Ureter (tissue), 1 donor: ENCODE data around the gene CHST11. TPM values are rescaled to one million over a fixed set of nuclear protein-coding genes. Genes with fewer than 3 reads are reported as not detected.
"Not testable (repeated sequence)": the region's sequence is repeated elsewhere in the genome, so short reads cannot be mapped to it uniquely, and the experiment has no call there.

Experiments used
- DNase-seq: peaks from one replicate; pipeline ENCODE4 v3.0.0-alpha.2; 2020; ENCODE audit warnings: low spot score
- total RNA-seq: library from RNA; stranded (reverse); gene quantifications from one replicate; pipeline ENCODE4 v1.2.4, GENCODE V29; 2023
- donor health status: DM: yes; HTN: yes; CAD: no.

CHST11 gene
- total RNA-seq, 1 donor from 2014 or later: 10.8 TPM

DNA sequence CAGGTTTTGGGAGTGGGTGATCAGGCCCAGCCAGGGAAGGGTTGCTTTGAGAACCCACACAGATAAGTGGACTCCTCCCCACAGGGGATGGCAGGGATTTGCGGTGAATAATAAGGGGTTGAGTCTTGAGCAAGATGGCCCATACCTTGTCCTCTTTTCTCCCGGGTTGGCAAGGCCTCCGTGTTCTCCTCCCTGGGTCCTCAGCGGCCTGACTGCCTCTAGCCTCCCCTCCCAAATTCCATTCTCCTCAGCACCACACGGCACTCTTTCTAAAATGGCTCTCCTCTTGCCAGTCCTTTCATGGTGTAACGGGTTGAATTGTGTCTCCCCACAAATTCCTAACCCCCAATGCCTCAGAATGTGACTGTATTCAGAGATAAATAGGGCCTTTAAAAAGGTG, 70.0 kb downstream of the CHST11 start:
- no peak for DNase-seq

DNA sequence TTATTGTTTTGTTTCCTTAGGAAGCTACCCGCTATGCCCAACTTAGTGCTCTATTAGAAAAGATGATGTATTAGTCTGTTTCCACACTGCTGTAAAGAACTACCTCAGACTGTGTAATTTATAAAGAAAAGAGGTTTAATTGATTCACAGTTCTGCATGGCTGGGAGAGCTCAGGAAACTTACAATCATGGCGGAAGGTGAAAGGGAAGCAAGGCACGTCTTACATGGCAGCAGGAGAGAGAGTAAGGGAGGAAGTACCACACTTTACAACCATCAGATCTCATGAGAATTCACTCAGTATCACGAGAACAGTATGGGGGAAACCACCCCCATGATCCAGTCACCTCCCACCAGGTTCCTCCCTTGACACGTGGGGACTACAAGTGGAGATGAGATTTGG, 70.9 kb downstream of the CHST11 start:
- not testable (repeated sequence) for DNase-seq

DNA sequence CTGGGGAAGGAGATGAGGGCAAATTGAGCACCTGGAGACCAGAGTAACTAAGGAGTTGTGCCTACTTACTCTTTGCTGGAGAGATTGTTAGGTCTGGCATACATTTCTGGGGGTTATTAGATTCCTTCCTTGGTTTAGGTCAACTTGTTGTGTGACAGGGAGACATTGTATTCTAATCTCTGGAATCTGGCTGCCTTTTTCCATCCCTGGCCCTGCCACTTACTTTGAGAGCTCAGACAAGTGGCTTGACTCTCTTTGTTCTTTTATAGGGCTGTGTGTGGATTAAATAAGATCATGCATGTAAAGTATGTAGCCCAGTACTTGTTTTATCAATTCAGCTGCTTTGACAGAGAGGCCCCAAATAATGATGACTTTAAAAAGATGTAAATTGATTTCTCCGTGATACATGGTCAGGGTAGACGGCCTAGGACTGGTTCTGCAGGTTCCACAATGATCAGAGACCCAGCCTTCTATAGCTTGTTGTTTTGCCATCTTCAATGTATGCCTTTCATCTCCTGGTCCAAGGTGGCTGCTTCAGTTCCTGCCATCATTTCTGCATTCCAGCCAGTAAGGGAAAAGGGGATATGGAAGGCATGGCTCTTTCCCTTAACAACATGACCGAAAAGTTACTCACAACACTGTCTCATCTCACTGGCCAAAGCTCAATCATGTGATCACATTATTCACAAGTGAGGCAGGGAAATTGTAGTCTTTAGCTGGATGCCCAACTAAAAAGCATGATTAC, 72.6 kb downstream of the CHST11 start:
- no peak for DNase-seq

DNA sequence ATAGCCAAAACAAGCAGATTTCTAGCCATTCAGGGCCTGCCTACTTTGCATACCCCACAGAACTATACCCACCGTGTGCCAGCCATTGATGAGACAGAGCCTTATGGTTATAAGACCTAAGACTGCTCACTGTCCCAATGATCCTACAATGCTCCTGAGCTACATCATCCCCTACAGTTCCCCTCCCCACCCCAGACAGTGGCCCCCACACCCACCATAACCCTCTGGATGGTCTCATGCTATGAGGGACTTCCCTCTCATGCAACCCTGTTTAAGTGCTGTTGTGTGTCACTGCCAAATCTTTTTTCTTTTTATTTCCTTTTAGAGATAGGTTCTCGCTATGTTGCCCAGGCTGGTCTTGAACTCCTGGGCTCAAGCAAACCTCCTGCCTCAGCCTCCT, 75.9 kb downstream of the CHST11 start:
- no peak for DNase-seq

DNA sequence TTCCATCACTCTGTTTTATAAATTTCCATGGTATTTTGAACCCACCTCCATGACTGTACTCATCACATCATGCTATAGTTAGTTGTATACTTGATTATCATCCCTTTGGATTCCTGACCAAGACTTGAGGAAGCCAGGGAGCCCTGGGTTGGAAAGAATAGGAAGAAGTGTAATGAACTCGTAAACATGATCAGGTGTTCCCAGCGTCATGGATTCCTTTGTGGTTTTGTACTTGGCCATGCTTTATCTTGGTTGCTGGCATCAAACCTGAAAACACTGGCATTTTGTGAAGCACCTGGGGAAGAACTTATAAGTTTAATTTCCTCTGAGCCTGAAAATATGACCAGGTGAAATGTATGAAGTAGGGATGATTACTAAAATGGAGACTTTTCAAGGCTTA, 76.4 kb downstream of the CHST11 start:
- no peak for DNase-seq

DNA sequence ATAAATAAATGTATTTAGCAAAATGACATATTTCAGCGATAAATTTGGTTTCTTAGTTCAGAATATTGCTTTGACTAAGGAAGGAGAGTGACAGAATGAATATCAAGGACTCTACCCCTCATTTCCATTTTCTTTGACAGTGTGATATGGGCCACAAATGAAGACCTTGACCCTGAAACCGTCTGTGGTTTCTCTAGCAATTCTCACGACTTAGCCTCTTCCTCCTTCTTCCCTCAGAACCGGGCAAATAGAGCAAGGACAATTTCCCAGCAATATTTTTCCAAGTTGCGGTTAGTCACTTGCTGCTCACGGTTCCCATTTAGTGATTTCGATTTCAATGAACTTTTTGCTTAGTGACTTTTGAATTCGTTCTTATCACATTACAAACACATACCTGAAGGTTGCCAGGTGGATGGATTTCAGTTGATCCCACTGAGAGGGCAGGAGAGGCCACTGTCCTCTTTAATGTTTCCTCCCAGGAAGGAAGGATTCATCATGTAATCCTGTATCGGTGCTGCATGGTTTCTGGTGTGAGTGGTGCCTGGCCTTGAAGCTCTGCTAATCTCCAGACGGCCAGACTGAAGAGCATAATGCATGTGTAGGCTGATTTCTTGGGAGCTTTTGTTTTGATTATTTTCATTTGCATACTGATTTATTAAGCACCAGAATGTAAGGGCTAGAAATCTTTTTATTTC, 77.6 kb downstream of the CHST11 start:
- DNase-seq: no peak

DNA sequence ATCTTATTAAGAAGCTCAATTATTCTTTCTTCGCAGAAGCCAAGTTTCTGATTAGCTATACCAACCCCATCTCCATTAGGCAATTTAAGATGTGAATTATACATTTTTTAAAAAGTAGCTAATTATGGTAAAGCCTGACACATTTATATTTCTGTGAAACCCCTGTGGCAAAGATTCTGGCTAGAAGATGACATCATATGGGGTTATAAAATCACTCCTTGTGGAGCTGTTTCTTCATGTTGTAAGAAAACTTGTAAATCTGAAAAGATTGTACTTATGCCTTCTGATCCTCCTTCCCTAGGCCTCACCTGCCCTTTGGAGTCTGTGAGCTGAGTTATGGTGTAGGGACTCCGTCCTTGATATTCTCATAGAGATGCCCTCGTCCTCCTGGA, 78.1 kb downstream of the CHST11 start:
- no peak for DNase-seq

DNA sequence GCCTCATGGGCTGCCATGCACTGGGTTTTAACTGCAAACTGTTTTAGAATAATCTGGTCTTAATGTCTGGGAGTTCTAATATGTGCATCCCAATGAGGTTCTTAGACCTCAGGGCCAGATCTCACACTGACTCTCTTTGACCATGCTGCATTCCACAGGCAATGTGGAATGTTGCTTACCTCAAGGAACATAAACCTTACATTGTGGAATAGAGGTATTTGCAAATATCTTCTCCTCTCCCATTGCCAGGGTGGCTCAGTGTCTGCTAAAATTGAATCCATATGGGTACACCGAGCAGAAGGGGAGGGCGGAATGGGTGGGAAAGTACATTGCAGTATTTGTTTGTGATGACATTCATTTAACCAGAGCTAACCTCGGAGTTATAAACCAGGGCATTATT, 78.6 kb downstream of the CHST11 start:
- no peak for DNase-seq

DNA sequence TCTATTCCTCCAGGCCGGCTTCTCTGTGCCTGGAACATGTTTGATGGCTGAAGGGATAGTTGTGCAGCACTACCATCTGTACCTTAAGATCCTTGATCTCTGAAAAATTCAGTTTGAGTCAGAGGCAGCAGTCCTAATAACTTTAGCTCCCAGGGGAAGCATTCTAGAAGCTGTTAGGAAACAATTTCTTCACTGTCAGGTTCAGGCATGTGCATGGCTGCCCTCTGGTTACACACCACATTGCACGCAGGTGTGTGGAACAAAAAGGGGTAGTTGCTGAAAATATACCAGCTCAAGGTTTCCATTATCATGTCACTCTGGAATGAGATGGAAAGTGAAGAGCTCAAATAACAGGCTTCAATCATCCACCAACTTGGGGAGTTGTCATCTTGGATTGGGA, 80.1 kb downstream of the CHST11 start:
- no peak for DNase-seq

DNA sequence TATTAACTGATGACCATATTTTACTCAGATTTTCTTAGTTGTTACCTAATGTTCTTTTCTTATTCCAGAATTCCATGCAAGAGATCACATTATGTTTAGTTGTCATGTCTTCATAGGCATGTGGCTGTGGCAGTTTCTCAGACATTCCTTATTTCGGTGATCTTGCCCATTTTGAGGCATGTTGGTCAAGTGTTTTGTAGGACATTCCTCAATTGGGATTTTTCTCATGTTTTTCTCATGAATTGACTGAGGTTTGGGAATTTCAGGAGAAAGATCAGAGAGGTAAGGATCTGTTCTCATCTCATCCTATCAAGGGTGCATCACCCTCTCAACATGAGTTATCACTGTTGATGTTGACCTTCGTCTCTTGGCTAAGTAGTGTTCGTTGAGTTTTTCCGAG, 81.3 kb downstream of the CHST11 start:
- DNase-seq: no peak

DNA sequence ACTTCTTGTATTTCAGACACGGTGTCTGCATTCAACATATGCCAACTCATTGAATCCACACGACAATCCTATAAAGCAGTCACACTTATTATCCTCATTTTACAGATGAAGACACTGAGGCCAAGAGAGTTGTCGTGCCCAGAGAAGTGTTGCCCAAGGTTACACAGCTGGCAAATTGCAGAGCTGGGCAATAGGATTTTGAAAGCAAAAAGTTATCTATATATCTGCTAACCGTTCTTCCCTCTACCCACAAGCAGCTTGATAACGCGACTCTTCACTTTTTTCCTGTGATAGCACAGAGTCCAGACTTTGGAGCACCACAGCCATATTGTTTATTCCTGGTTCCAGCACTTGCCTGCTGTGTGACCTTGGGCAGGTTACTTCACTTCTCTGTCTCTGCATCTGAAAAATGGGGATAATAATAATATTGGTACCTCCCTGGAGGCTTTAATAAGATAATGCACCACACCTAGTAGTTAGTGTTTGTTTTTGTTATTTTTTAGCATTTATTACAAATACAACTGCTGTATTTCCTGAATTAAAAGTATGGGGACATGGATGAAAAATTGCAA, 82.2 kb downstream of the CHST11 start:
- no peak for DNase-seq

DNA sequence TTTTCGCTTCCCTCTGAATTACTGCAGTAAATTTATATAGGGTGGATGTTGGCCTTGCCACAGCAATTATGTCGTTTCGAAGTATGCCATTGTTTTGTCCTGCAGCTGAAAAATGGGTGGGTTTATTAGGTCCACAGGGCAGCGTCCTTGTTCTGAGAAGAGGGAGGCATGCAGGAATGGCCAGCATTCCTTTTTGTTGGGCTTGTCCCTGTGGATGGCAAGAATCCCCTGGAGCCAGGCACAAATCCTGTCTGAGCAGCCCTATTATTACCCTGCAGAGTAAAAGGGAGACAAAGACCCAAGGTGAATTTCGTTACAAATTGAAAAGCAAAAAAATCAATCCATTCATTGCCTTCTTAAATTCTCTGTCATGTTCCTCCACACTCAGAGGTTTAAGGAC, 88.1 kb downstream of the CHST11 start:
- no peak for DNase-seq

DNA sequence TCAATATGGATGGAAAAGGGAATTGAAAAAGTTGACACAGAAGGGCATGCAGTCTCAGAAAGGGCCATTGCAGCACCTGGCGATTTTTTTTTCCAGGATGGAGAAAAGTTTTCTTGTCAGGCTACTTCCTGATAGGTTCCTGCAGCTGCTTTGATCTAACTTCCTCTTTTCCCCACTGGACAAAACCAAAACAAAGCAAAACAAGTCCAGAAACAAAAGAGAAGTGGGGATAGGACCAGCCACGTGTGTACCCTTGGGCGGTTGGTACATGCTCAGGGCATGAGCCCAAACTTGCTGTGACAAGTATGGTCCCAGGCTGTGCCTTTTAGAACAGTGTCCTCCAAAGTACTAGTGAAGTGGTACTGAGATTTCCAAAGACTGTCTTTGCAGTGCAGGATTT, 89.8 kb downstream of the CHST11 start:
- DNase-seq: no peak

DNA sequence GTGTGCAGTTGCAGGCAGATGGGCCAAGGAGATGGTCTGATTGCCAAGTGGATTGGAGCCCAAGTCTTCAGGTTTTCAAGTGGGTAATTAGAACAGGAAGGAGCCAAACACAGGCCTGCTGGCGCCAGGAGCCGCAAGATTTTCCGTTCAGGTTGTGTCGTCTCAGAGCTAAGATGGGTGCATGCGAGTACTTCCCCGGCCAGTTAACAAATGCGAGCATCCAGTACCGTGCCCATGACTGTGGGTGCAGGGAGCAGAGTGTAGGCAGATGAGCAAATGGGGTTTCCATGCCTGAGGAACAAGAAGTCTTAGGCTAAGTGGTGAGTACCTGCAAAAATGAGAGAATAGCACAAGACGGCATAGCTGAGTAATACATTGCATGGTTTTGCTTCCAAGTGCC, 90.5 kb downstream of the CHST11 start:
- DNase-seq: no peak

DNA sequence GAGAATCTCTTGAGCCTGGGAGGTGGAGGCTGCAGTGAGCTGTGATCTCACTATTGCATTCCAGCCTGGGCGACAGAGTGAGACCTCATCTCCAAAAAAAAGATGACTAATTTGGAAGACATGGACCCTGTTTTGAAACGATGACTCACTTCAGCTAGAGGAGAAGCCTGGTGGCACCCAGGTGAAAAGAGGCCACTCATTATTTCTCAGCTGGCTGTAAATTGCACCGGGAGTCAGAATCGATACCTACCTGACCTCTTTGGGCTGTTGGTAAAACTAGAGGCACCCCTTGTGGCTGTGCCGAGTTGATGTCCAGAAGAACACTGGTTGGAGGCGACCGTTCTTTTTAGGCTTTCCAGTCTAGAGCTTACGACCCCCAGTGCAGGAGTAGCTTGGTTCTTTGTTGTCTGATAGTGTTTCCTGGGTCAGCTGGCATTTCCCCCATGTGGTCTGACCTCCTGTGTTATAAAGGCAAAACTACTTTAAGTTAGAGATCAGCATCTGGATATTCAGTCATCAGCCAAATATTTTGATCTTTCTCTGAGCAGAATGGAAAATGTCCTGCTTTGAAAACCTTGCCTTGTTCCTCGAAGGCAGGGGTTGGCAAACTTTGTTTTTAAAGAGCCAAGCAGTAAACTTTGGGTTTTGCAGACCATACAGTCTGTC, 93.2 kb downstream of the CHST11 start:
- DNase-seq: no peak

DNA sequence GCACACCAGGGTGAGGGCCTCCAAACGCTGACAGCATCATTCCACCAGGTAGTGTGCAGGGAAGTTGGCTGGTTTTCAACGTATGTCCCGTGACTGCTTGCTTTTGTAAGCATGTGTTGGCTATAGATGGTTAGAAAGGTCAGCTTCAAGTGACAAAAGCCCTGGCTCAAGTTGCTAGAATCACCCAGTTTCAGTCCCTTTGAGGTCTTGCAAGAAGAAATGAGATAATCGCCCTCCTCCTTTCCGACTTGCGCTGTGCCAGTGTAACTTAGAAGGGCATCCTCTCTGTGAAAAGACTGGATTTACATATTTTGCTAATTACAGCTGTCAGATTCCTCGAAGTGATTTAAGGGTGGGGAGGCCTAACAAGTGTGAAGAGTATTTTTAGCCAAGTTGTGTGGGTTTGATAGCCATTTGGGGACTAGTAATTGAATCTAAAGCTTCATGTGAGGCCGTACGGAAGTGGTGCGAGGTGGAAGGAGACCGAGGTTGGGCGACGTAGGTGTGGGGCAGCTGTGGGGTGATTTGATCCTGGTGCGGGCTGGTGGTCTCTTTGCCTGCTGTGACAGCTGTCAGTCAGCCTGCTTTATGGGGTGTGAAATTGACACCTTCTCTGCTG, 94.7 kb downstream of the CHST11 start:
- no peak for DNase-seq

DNA sequence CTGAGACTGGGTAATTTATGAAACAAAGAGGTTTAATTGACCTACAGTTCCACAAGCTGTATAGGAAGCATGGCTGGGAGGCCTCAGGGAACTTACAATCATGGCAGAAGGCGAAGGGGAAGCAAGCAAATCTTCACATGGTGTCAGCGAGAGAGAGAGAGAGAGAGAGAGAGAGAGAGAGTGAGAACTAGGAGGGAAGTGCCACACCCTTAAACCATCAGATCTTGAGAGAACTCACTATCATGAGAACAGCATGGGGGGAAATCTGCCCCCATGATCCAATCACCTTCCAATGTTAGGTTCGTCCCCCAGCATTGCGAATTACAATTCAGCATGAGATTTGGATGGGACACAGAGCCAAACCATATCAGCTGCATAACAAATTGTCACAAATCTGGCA, 96.7 kb downstream of the CHST11 start:
- DNase-seq: no peak

DNA sequence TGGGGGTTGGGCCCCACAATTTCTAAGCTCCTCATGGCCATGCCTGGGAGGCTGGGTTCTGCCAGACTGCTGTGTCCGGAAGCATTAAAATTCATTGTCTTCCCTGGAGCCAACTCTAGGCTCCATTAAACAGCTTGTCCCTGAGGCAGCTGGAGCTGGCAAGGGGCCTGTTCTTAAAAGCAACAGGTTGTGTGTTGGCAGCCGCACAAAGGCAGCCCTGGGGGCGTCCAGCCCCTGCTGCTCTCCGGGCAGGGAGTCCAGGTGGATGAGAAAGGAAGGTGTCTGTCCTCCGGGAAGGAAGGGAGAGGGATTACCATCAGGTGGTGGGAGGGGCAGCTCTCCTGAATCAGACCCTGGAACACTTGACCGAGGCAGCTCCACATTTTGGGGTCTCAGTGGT, 98.9 kb downstream of the CHST11 start:
- DNase-seq: no peak

DNA sequence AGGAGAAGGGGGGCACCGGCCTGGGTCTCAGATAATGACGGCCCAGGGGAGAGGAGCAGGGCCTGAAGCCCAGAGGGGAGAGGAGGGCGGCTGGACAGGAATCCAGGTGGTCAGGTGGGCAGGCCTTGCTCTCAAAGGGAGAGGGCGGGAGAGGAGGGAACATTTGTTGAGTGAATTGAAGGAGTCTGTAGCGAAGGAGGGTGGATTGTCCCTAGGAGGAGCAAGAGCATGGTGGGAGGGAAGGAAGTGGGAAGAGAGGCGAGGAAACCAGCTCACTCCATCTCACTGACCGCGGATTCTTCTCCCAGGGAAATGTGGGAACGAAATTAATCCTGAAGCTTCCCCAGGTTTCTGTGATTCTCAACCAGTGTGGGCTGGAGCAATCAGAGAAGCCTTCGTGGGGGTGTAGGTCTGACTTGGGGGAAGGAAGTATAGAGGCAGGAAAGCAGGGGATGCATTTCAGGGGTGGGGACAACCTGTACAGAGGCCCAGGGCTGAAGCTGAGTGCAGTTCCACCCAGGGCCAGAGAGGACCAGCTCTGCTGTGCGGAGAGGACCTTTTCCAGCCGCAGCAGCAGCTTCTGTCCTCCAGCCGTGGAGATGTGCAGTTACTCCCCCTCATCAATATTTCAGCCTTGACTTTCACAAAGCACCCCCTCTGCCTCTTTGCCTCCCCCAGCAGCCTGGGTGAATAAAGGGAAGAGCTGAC, 100.9 kb downstream of the CHST11 start:
- no peak for DNase-seq

DNA sequence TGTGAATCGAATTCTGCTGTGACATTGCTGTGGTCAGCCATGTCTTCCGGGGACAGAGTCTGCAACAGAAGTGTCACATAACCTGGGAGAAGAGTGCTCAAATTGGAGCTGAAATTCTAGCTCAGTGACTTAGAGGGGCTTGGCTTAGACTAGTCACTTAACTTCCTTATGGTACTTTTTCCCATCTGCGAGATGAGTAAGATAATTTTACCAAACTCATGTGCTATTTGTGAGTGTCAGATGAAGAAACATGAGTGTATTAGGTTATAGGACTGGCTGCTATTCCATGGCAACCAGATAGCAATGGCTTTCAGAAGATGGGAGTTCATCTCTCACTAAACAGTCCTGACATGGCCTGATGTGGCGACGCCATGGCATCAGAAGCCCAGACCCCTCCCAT, 104.1 kb downstream of the CHST11 start:
- DNase-seq: no peak

DNA sequence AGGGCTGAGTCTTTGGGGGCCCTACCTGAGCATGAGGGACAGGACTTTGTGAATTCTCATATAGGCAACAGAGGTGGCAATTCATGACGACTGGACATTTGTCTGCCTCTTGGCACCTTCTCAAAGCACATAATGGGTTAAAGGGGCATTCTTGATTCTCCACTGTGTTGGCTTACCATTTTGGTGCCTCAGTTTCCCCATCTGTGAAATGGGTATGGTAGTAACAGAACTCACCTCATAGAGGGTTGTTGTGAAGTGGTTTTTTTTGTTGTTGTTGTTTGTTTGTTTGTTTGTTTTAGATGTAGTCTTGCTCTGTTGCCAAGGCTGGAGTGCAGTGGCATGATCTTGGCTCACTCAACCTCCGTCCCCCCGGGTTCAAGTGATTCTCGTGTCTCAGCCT, 106.0 kb downstream of the CHST11 start:
- DNase-seq: no peak

DNA sequence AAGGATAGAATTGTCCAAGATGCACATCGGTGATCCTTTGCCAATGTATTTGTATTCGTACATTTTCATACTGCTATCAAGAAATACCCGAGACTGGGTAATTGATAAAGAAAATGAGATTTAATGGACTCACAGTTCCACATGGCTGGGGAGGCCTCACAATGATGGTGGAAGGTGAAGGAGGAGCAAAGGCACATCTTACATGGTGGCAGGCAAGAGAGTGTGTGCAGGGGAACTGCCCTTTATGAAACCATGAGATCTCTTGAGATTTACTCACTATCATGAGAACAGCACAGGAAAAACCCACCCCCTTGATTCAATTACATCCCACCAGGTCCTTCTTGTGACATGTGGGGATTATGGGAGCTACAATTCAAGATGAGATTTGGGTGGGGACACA, 107.9 kb downstream of the CHST11 start:
- not testable (repeated sequence) for DNase-seq
